Thyroid gland (tissue), 4 donors: ENCODE data around the gene ZBED1.

Source experiments
- POLR2A ChIP-seq, 2 donors: fragments of 450-650 bp; IDR thresholded peaks; one replicate each; pipeline ENCODE4 v1.6.1; 2017; ENCODE audit warnings: antibody characterized with exemption in 2 of 2, mild to moderate bottlenecking in 2 of 2, moderate library complexity in 1 of 2
- TF ChIP-seq, protein P1 (sequence below), 6 experiments: fragments of 200-600 bp in 3 of 6; fragments of 450-650 bp in 3 of 6; sonication (generic) in 3 of 6; IDR thresholded peaks; one replicate each; pipeline ENCODE4 v1.5.1; 2016 to 2019; ENCODE audit warnings: antibody characterized with exemption in 6 of 6, mild to moderate bottlenecking in 2 of 6, inconsistent platforms in 1 of 6, moderate library complexity in 1 of 6

DNA sequence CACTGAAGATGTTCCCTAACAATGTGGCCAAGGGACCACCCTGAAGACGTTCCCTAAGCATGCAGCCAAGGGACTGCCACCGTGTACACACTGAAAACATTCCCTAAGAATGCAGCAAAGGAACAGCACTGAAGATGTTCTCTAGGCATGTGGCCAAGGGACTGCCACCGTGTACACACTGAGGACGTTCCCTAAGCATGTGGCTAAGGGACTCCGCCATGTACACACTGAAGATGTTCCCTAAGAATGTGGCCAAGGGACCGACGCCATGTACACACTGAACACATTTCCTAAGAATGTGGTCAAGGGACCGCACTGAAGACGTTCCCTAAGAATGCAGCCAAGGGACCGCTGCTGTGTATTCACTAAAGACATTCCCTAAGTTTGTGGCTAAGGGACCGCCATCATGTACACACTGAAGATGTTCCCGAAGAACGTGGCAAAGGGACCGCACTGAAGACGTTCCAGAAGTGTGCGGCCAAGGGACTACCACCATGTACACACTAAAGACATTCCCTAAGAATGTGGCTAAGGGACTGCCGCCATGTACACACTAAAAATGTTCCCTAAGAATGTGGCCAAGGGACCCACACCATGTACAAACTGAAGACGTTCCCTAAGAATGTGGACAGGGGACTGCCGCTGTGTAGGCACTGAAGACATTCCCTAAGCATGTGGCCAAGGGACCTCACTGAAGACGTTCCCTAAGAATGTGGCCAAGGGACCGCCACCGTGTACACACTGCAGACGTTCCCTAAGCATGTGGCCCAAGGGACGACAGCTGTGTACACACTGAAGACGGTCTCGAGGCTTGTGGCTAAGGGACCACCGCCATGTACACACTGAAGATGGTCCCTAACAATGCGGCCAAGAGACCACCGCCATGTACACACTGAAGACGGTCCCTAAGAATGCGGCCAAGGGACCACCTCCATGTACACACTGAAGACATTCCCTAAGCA lies 54.8 kb downstream of the ZBED1 start:
- TF ChIP-seq POLR2A (IDR thresholded peaks at IDR 0.05) = no peak
- TF ChIP-seq, protein P1, sequence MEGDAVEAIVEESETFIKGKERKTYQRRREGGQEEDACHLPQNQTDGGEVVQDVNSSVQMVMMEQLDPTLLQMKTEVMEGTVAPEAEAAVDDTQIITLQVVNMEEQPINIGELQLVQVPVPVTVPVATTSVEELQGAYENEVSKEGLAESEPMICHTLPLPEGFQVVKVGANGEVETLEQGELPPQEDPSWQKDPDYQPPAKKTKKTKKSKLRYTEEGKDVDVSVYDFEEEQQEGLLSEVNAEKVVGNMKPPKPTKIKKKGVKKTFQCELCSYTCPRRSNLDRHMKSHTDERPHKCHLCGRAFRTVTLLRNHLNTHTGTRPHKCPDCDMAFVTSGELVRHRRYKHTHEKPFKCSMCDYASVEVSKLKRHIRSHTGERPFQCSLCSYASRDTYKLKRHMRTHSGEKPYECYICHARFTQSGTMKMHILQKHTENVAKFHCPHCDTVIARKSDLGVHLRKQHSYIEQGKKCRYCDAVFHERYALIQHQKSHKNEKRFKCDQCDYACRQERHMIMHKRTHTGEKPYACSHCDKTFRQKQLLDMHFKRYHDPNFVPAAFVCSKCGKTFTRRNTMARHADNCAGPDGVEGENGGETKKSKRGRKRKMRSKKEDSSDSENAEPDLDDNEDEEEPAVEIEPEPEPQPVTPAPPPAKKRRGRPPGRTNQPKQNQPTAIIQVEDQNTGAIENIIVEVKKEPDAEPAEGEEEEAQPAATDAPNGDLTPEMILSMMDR (IDR thresholded peaks at IDR 0.05) = no peak
